ES-I3 (cell line): ENCODE measurements around the gene CCDC149.
A peak's percentile ranks its signal among the peaks of the same experiment; 100 is the strongest.

ENCODE experiments used
- H3K36me3 ChIP-seq: 2 replicates; pipeline ENCODE4 v1.6.1; 2013; ENCODE audit warnings: mild to moderate bottlenecking, low read length, control low read depth, moderate library complexity; ENCODE audit not compliant: insufficient read depth
- H3K4me1 ChIP-seq: 2 replicates; pipeline ENCODE4 v1.6.1; 2013; ENCODE audit warnings: mild to moderate bottlenecking, control low read depth, low read length; ENCODE audit not compliant: insufficient read depth
- H3K9ac ChIP-seq: 2 replicates; pipeline ENCODE4 v1.6.1; 2013; ENCODE audit warnings: low read depth, mild to moderate bottlenecking, low read length, moderate library complexity
- H3K9me3 ChIP-seq: 2 replicates; pipeline ENCODE4 v1.6.1; 2013; ENCODE audit warnings: mild to moderate bottlenecking, low read length, moderate library complexity; ENCODE audit not compliant: control insufficient read depth, insufficient read depth

CCDC149 gene

DNA sequence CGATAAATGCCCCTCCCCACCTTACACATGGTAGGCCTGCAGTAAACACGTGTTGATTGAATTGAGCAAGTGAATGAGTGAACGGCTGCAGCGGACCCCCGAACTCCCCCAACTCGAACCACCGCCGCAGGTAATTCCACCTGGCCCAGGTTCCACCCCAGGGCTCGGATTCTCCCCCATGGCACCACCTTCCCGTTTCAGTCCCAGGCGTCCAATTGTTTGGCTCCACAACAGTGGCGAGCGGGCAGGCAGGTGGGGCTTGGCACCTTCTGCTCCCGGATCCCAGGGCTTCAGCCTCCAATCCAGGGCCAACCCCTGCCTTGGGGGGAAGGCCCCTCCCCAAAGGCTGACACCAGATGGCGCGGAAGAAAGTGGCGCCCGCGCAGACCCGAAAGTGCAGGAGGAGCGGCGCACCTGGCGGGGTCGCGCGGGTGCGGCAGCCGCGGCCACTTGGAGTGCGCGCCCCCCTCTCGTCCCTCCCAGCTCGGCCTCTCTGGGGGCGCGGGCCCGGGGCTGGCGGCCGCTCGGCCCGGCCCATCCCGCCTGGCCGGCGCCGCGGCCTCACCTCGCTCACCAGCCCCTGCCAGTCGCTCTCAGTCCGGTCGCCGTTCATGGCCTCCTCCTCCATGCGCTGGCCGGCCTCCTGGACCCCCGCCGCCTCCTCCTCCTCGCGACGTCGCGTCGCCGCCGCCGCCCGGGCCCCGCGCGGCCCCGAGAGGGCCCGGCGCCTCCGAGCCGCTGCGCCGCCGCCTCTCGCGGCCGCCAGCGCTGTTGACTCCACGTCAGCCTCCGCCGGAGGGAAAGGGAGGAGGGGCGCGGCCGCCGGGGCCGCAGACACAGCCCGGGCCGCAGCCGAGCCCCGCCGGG lies at the start of gene CCDC149:
Gene CCDC149 (minus strand): TSS at position 791 of the 867 bp plus-strand sequence. CDS start 178 bp downstream, at position 613.
- H3K4me1 ChIP-seq = peaks cover 8% of the 10 kb centered on the region
- H3K9me3 ChIP-seq = peaks cover 23% of the 10 kb centered on the region
- H3K9ac ChIP-seq = peak within 1 kb of the TSS; percentile 60
- no peaks in the 10 kb centered on the region; the same call in 1 of the 2 replicates for H3K36me3 ChIP-seq

DNA sequence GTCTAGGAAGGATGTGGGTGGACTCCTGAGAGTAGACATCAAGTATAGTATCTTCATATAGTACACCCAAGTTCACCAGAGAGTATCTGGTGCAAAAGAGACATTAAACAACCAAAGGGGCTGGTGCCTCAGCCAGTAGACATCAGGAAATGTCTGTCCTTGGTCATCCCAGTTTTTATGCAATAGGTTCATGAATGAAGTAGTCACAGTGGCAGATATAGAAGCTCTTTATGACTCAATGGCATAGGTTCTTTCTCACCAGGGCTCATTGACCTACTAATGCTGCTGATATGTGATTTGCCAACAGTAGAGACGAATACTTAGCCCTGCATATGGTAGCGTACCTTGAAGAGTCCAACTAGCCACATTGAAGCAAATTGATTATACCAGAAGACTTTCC lies 45.0 kb upstream of the CCDC149 start:
- no peaks in the 10 kb centered on the region for H3K9me3 ChIP-seq
- no peaks in the 10 kb centered on the region for H3K36me3 ChIP-seq
- H3K4me1 ChIP-seq = peaks cover 6% of the 10 kb centered on the region; the same call in 1 of the 2 replicates
- H3K9ac ChIP-seq = no peak overlapping the region

DNA sequence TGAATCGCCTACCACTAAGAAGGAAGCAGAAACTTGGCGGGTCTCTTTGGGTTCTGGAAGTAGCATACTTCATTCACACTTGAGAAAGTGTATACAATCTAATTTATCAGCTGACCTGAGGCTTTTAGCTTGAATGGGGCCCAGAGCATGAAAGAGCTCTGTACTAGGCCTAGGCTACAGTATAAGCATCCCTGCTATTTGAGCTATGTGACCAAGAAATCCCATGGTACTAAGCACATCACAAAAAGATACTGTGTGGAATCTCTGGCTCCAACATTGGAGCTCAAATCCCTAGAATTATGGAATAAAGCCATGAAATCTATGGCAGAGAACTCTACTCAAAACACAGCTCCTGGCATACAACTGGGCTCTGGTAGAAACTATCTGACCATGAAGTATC lies 43.9 kb upstream of the CCDC149 start:
- no peaks in the 10 kb centered on the region for H3K9me3 ChIP-seq
- no peak overlapping the region for H3K9ac ChIP-seq
- no peaks in the 10 kb centered on the region for H3K36me3 ChIP-seq
- H3K4me1 ChIP-seq = peaks cover 6% of the 10 kb centered on the region; the same call in 1 of the 2 replicates

DNA sequence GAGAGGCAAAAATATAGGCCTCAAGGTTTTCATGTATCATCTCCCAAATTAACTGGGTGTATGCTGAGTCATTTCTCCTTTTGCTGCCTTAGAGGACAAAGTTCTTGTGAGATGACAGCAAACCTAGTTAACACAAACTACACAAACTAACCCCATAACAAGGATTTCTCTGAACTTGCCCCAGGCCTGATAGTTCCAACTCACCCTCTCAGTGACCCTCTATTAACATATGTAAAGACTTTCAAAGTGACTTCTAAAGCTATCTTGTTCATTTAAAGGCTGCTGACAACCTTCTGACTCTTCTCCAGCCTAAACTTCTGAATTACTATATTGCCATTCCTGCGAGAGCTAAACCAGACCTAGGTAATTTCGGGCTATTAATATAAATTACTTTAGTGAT lies 43.2 kb upstream of the CCDC149 start:
- H3K36me3 ChIP-seq = no peaks in the 10 kb centered on the region
- H3K4me1 ChIP-seq = peaks cover 6% of the 10 kb centered on the region; the same call in 1 of the 2 replicates
- no peak overlapping the region for H3K9ac ChIP-seq
- H3K9me3 ChIP-seq = no peaks in the 10 kb centered on the region

DNA sequence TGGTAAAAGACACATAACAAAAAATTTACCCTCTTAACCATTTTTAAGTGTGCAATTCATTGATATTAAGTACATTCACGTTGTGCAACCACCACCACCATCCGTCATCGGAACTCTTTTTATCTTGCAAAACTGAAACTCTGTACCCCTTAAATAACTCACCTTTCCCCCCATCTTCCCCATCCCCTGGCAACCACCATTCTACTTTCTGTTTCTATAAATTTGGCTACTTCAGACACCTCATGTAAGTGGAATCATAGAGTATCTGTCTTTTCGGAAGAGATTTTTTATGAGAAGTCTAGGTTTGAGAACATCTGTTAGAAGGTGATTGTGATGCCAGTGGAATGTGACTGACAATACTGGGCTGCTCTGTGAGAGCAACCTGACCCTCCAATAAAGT lies 39.8 kb upstream of the CCDC149 start:
- H3K4me1 ChIP-seq = peaks cover 6% of the 10 kb centered on the region; the same call in 1 of the 2 replicates
- H3K9ac ChIP-seq = no peak overlapping the region
- H3K9me3 ChIP-seq = no peaks in the 10 kb centered on the region
- H3K36me3 ChIP-seq = no peaks in the 10 kb centered on the region

DNA sequence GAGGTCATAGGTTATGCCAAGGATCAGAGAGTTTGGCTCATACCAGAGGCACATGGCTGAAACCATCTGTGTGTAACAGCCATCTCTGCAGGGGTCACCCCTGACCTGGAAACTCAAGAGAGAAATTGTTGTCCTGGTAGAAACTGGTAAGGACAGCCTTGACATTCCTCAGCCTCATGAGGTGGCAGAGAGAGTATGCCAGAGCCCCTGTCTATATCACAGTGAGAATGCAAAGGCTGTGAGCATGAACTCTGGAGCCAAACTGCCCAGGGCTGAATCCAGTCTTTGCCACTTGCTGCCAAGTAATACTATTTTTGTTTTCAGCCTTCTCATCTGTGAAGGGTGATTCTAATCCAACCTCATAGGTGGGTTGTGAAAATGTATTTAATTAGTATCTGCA lies 37.1 kb upstream of the CCDC149 start:
- Histone ChIP-seq H3K9ac (no peak overlapping the region), H3K9me3 (no peaks in the 10 kb centered on the region; the same call in 1 of the 2 replicates), H3K36me3 (no peaks in the 10 kb centered on the region), H3K4me1 (no peaks in the 10 kb centered on the region)

DNA sequence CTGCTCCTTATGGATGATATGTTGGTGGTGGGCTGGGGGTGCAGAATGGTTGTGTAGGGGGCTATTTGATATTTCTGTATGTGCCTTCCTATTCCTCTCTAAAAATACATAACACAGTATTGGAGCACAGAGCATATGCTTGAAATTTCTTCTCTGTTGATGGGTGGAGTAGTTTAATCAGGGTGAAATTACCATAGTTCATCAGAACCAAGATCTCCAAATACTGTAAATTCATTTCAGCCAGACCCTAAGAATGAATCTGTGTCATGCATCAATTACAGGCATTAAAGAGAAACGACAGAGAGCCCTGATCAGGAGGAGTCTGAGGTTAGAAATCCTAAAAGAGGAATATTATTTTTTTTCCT lies 25.1 kb upstream of the CCDC149 start:
- H3K9me3 ChIP-seq = peaks cover 7% of the 10 kb centered on the region; the same call in 1 of the 2 replicates
- H3K9ac ChIP-seq = no peak overlapping the region
- no peaks in the 10 kb centered on the region for H3K4me1 ChIP-seq

DNA sequence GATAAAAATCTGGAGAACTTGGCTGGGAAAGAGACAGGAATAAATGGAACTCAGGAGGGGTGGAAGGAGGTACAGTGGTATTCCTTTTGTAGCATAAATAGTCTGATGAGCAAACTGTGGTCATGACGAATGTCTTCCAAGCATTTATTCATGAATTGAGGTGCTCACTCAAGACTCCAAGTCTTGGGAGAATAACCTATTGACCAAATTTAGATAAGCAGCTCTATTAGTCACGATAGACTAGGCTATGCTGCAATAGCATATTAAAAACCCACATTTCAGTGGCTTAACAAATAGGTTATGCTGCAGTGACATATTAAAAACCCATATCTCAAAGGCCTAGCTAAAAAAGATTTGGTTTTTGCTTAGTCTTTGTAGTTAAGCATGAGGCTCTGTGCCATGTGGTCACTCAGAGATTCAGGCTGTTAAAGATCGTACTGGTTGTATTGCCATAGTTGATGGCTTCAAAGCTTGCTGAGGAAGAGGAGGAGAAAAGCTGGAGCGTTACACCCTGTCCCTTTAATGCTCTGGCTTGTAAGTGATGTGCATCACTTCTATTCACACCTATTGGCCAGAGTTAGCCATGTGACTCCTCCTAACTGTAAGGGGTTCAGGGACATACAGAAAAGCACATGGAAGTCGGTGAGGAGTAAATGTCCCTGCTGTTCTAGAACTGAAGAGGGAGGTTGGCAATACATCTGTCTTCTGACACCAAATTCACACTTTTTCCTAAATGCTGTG lies 24.5 kb upstream of the CCDC149 start:
- H3K36me3 ChIP-seq = no peaks in the 10 kb centered on the region
- no peak overlapping the region for H3K9ac ChIP-seq
- H3K9me3 ChIP-seq = peaks cover 7% of the 10 kb centered on the region; the same call in 1 of the 2 replicates
- H3K4me1 ChIP-seq = no peaks in the 10 kb centered on the region

More for the DNA sequence above, 25.1 kb upstream of the CCDC149 start:
- no peaks in the 10 kb centered on the region for H3K36me3 ChIP-seq

DNA sequence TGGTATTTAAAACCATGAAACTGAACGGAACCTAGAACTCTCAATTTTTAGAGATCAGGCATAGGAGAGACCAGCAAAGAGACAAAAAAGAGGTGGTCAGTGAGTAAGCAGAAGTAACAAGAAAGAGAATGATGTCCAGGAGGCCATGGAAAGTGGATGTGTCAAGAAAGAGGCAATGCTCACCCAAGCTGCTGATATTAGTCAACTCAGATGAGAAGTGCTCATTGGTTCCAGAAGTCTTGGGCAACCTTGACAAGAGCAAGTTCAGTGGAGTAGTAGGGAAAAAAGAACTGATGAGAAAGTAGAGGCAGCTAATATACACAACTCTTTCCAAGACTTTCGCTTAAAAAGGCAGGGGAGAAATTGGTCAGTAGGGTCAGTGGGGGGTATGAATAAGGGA lies 23.0 kb upstream of the CCDC149 start:
- H3K4me1 ChIP-seq = no peaks in the 10 kb centered on the region
- no peaks in the 10 kb centered on the region for H3K36me3 ChIP-seq
- no peak overlapping the region for H3K9ac ChIP-seq
- peaks cover 7% of the 10 kb centered on the region; the same call in 1 of the 2 replicates for H3K9me3 ChIP-seq

DNA sequence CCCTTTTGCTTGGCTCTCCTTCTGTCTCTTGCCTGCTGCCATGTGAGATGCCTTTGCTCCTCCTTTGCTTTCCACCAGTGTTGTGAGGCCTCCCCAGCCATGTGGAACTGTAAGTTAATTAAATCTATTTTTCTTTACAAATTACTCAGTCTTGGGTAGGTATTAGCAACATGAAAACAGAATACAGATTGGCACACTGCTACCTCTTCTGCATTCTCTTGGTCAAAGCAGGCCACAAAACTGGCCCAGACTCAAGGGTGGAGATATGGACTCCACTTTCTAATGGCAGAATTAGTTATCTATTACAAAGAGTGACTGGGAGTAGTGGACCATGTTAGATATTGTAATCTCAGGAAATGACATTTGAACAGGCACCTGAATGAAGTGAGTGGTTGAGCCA lies 21.5 kb upstream of the CCDC149 start:
- H3K9me3 ChIP-seq = peaks cover 7% of the 10 kb centered on the region; the same call in 1 of the 2 replicates
- no peaks in the 10 kb centered on the region for H3K36me3 ChIP-seq
- no peaks in the 10 kb centered on the region for H3K4me1 ChIP-seq
- H3K9ac ChIP-seq = no peak overlapping the region

DNA sequence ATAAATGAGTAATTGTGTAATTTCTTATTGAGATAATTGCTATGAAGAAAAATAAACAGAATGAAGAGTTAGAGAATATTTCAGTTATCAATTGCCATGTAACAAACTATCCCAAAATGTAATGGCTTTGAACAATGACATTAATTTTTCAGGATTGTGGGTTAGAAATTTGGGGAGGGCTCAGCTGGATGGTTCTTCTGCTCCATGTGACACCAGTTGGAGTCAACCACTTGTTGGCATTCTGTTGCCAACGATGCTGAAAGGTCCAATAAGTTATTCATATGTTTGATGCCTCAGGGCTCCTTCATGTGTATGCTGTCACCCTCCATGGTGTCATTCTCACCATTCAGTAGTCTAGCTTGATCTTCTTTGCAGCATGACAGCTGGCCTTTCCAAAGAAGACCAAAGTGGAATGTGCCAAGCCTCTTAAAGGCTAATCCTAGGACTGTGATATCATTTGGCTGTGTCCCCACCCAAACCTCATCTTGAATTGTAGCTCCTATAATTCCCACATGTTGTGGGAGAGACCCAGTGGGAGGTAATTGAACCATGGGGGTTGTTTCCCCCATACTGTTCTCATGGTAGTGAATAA lies 20.9 kb upstream of the CCDC149 start:
- Histone ChIP-seq H3K4me1 (no peaks in the 10 kb centered on the region), H3K9ac (no peak overlapping the region), H3K9me3 (peaks cover 7% of the 10 kb centered on the region; the same call in 1 of the 2 replicates), H3K36me3 (no peaks in the 10 kb centered on the region)

DNA sequence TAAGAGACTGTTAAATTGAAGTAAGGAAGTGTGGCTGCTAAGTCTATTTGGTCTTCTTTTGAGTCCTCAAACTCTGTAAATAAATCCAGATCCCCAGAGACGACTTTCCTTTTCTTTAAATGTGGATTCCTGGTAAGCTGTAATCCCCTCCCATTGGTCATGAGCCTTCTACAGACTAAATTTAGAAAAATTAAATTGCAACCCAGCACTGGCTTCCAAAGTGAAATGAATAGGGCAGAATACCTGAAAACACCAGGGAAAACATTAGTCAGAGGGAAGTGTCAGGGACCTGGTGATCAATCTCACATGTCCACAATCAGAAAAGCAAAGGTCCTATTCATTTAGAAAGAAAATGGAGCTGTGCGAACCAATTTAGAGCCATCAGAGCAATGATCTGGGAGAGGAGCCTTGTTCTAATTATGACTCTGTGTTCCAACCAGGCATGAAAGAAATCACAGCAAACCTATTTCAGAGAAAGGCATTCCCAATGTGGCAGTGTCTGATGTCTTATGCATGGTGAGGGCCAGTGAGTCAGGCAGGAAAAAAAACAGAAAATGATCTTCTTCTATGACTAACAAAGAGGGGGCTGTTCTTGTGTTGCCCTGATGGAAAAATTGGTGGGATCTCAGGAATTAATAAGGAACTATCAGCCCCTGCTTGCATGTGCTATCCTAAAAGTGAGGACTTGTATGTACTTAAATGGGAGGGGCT lies 19.8 kb upstream of the CCDC149 start:
- H3K9ac ChIP-seq = no peak overlapping the region
- H3K36me3 ChIP-seq = no peaks in the 10 kb centered on the region
- peaks cover 5% of the 10 kb centered on the region; the same call in 1 of the 2 replicates for H3K9me3 ChIP-seq
- H3K4me1 ChIP-seq = no peaks in the 10 kb centered on the region

DNA sequence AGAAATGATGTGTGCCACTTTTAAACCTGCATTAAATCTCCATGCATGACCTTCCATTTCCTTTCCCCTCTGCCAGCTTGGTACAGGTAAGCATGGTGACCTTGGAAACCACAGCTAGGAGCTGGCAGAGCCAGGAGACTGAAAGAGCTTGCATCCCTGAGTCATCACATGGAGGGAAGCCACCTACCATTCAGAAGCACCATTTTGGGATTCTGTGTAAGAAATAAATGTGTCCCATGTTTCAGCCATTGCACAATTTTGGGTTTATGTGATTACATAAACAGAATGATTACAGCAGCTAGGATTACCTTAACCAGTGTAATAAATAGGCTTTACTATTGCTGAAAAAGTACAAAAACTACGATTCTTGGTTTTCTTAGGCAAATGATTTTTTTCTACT lies 17.3 kb upstream of the CCDC149 start:
- no peak overlapping the region for H3K9ac ChIP-seq
- no peaks in the 10 kb centered on the region; the same call in 1 of the 2 replicates for H3K9me3 ChIP-seq
- no peaks in the 10 kb centered on the region for H3K4me1 ChIP-seq
- no peaks in the 10 kb centered on the region for H3K36me3 ChIP-seq

DNA sequence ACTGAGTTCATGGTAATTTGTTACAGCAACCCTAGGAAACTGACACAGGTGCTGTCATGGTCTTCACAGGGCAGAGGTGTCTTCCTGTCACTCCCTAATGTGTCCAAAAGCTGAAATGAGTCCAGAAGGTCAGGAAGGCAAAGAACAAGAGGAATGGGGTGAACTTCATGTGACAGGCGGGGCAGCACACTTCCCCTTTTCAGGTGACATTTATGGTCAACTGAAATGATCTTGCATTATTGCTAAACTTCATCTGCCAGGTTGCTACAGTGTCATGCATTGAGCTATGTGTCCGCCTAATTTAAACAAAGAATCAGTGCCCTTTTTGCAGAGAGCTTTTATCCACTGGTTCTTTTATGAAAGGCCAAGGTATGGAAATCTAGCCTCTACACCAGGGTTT lies 15.9 kb upstream of the CCDC149 start:
- H3K9ac ChIP-seq = no peak overlapping the region
- no peaks in the 10 kb centered on the region for H3K36me3 ChIP-seq

More for the DNA sequence above, 15.9 kb upstream of the CCDC149 start:
- Histone ChIP-seq H3K9me3 (no peaks in the 10 kb centered on the region; the same call in 1 of the 2 replicates), H3K4me1 (peaks cover 6% of the 10 kb centered on the region; the same call in 1 of the 2 replicates)
